Measurements from ENCODE around the gene REEP5. TPM values are rescaled to one million over a fixed set of nuclear protein-coding genes. Genes with fewer than 3 reads are reported as not detected.

REEP5 gene
- total RNA-seq, 1 donor from 2014 or later: 26.3 TPM

DNA sequence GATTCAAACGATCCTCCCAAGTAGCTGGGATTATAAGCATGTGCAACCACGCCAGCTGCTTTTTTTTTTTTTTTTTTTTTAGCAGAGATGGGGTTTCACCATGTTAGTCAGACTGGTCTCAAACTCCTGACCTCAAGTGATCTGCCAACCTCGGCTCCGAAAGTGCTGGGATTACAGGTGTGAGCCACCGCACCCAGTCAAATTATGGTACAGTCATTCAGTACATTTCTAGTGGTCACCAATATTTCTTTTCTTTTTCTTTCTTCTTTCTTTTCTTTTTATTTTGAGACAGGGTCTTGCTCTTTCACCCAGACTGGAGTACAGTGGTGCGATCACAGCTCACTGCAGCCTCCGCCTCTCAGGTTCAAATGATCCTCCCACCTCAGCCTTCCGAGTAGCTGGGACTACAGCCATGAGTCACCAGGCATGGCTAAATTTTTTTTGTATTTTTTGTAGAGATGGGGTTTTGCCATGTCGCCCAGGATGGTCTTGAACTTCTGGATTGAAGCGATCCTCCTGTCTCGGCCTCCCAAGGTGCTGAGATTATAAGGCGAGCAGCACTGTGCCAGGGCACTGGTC is 29.2 kb upstream of the REEP5 start:
- no peak for DNase-seq (ENCODE audit: low read depth)
- TF ChIP-seq, protein P1, sequence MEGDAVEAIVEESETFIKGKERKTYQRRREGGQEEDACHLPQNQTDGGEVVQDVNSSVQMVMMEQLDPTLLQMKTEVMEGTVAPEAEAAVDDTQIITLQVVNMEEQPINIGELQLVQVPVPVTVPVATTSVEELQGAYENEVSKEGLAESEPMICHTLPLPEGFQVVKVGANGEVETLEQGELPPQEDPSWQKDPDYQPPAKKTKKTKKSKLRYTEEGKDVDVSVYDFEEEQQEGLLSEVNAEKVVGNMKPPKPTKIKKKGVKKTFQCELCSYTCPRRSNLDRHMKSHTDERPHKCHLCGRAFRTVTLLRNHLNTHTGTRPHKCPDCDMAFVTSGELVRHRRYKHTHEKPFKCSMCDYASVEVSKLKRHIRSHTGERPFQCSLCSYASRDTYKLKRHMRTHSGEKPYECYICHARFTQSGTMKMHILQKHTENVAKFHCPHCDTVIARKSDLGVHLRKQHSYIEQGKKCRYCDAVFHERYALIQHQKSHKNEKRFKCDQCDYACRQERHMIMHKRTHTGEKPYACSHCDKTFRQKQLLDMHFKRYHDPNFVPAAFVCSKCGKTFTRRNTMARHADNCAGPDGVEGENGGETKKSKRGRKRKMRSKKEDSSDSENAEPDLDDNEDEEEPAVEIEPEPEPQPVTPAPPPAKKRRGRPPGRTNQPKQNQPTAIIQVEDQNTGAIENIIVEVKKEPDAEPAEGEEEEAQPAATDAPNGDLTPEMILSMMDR (IDR thresholded peaks at IDR 0.05; ENCODE audit: insufficient read depth, low read length, severe bottlenecking): no peak
- H3K36me3 ChIP-seq (ENCODE audit: control insufficient read depth, insufficient read depth, low read length): no peaks in the 10 kb centered on the region
- no peak overlapping the region for H3K4me3 ChIP-seq (ENCODE audit: low read depth, low read length)
- no peak for FAIRE-seq
- no peaks in the 10 kb centered on the region for H3K27me3 ChIP-seq (ENCODE audit: control insufficient read depth, insufficient read depth, low read length)

DNA sequence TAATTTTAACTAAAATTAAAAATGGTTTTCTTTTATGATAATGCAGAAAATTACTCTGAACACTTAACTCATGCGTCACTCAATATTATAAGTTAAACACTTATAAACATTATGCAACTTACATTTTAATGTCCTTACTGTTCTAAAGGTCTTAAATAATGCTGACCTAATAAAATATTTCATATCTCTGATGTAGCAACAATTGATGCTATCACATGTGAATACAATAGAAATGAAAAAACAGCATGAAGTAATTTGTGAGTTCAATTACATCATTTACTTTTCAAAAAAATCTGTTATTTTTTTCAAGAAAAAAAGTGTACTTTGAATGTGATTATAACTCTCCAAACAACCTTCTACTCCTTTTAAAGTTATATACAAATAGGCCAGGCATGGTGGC is 26.4 kb upstream of the REEP5 start:
- Histone ChIP-seq H3K36me3 (ENCODE audit: control insufficient read depth, insufficient read depth, low read length) (no peaks in the 10 kb centered on the region), H3K4me3 (ENCODE audit: low read depth, low read length) (no peak overlapping the region), H3K27me3 (ENCODE audit: control insufficient read depth, insufficient read depth, low read length) (no peaks in the 10 kb centered on the region)
- FAIRE-seq: no peak
- no peak for DNase-seq (ENCODE audit: low read depth)
- TF ChIP-seq, protein P1 (IDR thresholded peaks at IDR 0.05; ENCODE audit: insufficient read depth, low read length, severe bottlenecking): no peak

DNA sequence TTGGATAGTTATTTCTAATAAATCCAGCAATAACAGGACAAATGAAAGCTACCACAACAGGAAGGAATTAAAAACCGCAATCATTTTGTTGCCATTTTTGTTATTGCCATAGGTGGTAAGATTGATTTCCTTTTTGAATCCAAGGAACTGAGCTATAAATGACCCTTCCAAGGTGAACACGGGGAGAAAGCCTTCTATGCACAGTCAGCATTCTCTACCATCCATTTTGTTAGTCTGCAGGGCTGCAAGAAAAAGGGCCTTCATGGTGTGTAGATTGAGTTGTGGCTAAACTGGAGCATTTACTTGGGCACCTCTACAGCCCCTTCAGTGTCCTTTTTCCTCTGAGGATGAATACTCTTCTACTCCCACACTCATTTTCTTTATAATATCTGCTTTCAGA is 18.6 kb upstream of the REEP5 start:
- FAIRE-seq (no peak), DNase-seq (ENCODE audit: low read depth) (no peak)
- H3K36me3 ChIP-seq (ENCODE audit: control insufficient read depth, insufficient read depth, low read length): no peaks in the 10 kb centered on the region
- TF ChIP-seq, protein P1 (IDR thresholded peaks at IDR 0.05; ENCODE audit: insufficient read depth, low read length, severe bottlenecking): no peak
- H3K27me3 ChIP-seq (ENCODE audit: control insufficient read depth, insufficient read depth, low read length): no peaks in the 10 kb centered on the region
- no peak overlapping the region for H3K4me3 ChIP-seq (ENCODE audit: low read depth, low read length)

DNA sequence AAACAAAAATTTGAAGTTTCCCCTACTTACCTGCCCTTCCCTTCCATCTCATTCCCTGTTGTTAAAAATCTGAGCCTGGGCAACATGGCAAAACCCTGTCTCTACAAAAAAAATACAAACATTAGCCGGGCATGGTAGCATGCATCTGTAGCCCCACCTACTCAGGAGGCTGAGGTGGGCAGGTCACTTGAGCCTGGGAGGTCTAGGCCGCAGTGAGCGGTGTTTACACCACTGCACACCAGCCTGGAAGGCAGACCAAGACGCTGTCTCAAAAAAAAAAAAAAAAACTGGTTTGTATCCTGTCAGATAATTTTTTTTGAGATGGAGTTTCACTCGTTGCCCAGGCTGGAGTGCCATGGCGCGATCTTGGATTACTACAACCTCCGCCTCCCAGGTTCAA is 16.3 kb upstream of the REEP5 start:
- Histone ChIP-seq H3K27me3 (ENCODE audit: control insufficient read depth, insufficient read depth, low read length) (no peaks in the 10 kb centered on the region), H3K36me3 (ENCODE audit: control insufficient read depth, insufficient read depth, low read length) (no peaks in the 10 kb centered on the region), H3K4me3 (ENCODE audit: low read depth, low read length) (no peak overlapping the region)
- TF ChIP-seq, protein P1 (IDR thresholded peaks at IDR 0.05; ENCODE audit: insufficient read depth, low read length, severe bottlenecking): no peak
- FAIRE-seq: no peak
- DNase-seq (ENCODE audit: low read depth): no peak

DNA sequence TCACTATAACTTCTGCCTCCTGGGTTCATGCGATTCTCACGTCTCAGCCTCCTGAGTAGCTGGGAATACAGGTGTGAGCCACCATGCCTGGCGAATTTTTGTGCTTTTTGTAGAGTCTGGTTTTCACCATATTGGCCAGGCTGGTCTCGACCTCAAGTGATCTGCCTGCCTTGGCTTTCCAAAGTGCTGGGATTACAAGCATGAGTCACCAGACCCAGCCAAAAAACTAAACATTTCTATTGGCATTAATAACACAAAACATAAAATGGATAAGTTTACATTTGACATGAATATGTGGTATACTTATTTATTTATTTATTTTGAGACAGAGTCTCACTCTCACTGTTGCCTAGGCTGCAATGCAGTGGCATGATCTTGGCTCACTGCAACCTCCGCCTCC is 13.6 kb upstream of the REEP5 start:
- FAIRE-seq: no peak

DNA sequence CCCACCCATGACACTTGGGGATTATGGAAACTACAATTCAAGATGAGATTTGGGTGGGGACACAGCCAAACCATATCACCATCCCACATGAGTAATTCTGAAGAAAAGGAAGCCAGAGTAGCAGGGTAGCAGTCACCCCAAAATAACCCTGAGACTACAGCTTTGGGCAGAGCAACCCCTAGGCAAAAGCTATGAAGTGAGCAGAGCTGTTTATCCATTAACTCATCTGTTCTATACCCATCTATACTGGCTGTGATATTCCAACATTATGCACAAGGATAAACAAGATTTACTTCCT is 12.3 kb upstream of the REEP5 start:
- DNase-seq (ENCODE audit: low read depth): no peak
- H3K36me3 ChIP-seq (ENCODE audit: control insufficient read depth, insufficient read depth, low read length): no peaks in the 10 kb centered on the region
- H3K4me3 ChIP-seq (ENCODE audit: low read depth, low read length): no peak overlapping the region
- TF ChIP-seq, protein P1 (IDR thresholded peaks at IDR 0.05; ENCODE audit: insufficient read depth, low read length, severe bottlenecking): no peak
- H3K27me3 ChIP-seq (ENCODE audit: control insufficient read depth, insufficient read depth, low read length): no peaks in the 10 kb centered on the region
- FAIRE-seq: no peak

More for the DNA sequence above, 13.6 kb upstream of the REEP5 start:
- TF ChIP-seq, protein P1 (IDR thresholded peaks at IDR 0.05; ENCODE audit: insufficient read depth, low read length, severe bottlenecking): no peak
- no peak for DNase-seq (ENCODE audit: low read depth)
- no peaks in the 10 kb centered on the region for H3K36me3 ChIP-seq (ENCODE audit: control insufficient read depth, insufficient read depth, low read length)
- H3K4me3 ChIP-seq (ENCODE audit: low read depth, low read length): no peak overlapping the region
- H3K27me3 ChIP-seq (ENCODE audit: control insufficient read depth, insufficient read depth, low read length): no peaks in the 10 kb centered on the region

All from bronchial epithelial cell (primary cell).